Loucy (cell line): ENCODE data around the gene ATP1B1.

Experiments used
- H2AFZ ChIP-seq: fragments of 200-600 bp; sonication (generic); 2 replicates; pipeline ENCODE4 v1.6.0; 2016; ENCODE audit warnings: antibody characterized with exemption, mild to moderate bottlenecking, low read length, moderate library complexity
- H3F3A ChIP-seq: fragments of 200-600 bp; 2 replicates; pipeline ENCODE4 v1.6.0; 2016; ENCODE audit warnings: antibody characterized with exemption, low read depth, mild to moderate bottlenecking
- H3K27me3 ChIP-seq: fragments of 200-600 bp; sonication (generic); 2 replicates; pipeline ENCODE4 v1.6.1; 2014; ENCODE audit warnings: low read length, mild to moderate bottlenecking; ENCODE audit not compliant: insufficient read depth, poor library complexity, severe bottlenecking
- H3K36me3 ChIP-seq: fragments of 200-600 bp; sonication (generic); 2 replicates; pipeline ENCODE4 v1.6.1; 2016; ENCODE audit warnings: low read length; ENCODE audit not compliant: insufficient read depth
- H3K4me1 ChIP-seq: fragments of 200-600 bp; sonication (generic); 2 replicates; pipeline ENCODE4 v1.5.1; 2014; ENCODE audit warnings: low read length, mild to moderate bottlenecking; ENCODE audit not compliant: insufficient read depth, poor library complexity, severe bottlenecking
- H3K4me2 ChIP-seq: fragments of 200-600 bp; sonication (generic); 2 replicates; pipeline ENCODE4 v1.6.0; 2014; ENCODE audit warnings: antibody characterized with exemption, low read length, low read depth, mild to moderate bottlenecking; ENCODE audit not compliant: poor library complexity, severe bottlenecking
- H3K4me3 ChIP-seq: fragments of 200-600 bp; sonication (generic); 2 replicates; pipeline ENCODE4 v1.5.1; 2014; ENCODE audit warnings: low read length, mild to moderate bottlenecking, mixed read lengths; ENCODE audit not compliant: poor library complexity, severe bottlenecking
- H3K79me2 ChIP-seq: fragments of 200-600 bp; sonication (generic); 2 replicates; pipeline ENCODE4 v1.6.1; 2014; ENCODE audit warnings: low read length; ENCODE audit not compliant: insufficient read depth
- H3K9ac ChIP-seq: fragments of 200-600 bp; sonication (generic); 2 replicates; pipeline ENCODE4 v1.6.0; 2014; ENCODE audit warnings: mild to moderate bottlenecking, low read depth, low read length, moderate library complexity; ENCODE audit not compliant: poor library complexity, severe bottlenecking
- H3K9me2 ChIP-seq: fragments of 200-600 bp; sonication (generic); replicated peaks from 2 replicates; pipeline ENCODE4 v1.6.1; 2016; ENCODE audit warnings: low read depth, low read length, mixed read lengths
- H3K9me3 ChIP-seq: fragments of 200-600 bp; sonication (generic); 2 replicates; pipeline ENCODE4 v1.6.1; 2014; ENCODE audit warnings: mild to moderate bottlenecking, antibody characterized with exemption, low read length, low read depth; ENCODE audit not compliant: insufficient read depth
- H4K20me1 ChIP-seq: fragments of 200-600 bp; sonication (generic); 2 replicates; pipeline ENCODE4 v1.6.0; 2014; ENCODE audit warnings: antibody characterized with exemption, low read length, mild to moderate bottlenecking; ENCODE audit not compliant: insufficient read depth, poor library complexity, severe bottlenecking
- EZH2phosphoT487 ChIP-seq: fragments of 200-600 bp; IDR thresholded peaks from 2 replicates; pipeline ENCODE4 v1.6.1; 2018; ENCODE audit warnings: antibody characterized with exemption, mild to moderate bottlenecking, moderate library complexity, borderline replicate concordance
- TF ChIP-seq, protein P1 (sequence below): fragments of 200-600 bp; sonication (generic); conservative IDR thresholded peaks from 2 replicates; pipeline ENCODE4 v1.5.1; 2014; ENCODE audit warnings: mild to moderate bottlenecking, antibody characterized with exemption, low read length

ATP1B1 gene

DNA sequence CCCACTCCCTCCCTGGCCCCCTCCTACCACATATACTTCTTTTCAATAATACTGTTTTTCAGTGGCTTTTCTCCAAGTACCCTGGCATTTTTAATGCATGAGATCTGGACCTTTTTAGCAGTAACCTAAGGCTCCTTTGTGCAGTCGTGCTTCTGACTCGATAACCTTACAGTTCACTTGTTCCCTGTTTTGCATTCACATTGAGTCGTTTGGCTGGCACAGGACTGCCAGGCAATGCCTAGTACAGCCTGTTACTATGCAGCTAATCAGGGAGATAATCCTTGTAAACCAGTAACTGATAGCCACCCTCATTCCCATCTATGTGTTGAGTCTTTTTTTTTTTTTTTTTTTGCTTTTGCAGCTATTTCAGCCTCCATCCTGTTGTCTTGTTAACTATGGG is 3.7 kb downstream of the ATP1B1 start:
- H3K4me1 ChIP-seq: peaks cover 44% of the 10 kb centered on the region

DNA sequence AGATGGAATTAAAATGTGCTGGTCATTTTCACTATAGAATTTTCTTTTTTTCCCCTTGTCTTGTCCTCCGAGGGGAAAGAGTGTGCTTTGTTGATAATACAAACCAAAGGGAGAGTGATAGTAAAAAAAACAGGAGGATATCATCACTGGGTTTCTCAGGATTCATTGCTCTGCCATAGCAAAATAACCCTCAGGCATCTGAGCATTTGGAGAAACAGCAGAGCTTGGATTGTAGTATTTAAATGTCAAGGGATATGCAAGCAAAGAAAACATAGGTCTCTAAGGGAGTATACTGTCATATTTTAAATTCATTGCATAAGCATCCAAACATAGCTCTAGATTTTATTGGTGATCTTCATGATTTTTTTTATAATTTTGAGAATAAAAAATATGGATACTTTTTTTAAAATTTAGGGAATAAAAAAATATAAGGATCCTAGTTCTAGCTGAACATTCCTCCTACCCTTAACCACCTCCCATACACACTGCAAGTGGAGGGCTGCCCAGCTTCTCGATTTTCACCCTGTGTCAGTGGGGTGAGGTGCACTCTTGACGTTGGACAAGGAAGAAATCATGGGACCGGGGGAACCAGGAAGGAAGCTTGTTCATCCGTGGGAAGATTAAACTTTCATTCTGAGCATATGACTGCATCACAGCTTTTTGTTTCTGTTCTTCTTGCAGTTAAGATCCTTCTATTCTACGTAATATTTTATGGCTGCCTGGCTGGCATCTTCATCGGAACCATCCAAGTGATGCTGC is 4.4 kb downstream of the ATP1B1 start:
- H3K9me2 ChIP-seq: no peaks in the 10 kb centered on the region
- no peaks in the 10 kb centered on the region for H3F3A ChIP-seq
- H3K27me3 ChIP-seq: no peaks in the 10 kb centered on the region
- TF ChIP-seq, protein P1, sequence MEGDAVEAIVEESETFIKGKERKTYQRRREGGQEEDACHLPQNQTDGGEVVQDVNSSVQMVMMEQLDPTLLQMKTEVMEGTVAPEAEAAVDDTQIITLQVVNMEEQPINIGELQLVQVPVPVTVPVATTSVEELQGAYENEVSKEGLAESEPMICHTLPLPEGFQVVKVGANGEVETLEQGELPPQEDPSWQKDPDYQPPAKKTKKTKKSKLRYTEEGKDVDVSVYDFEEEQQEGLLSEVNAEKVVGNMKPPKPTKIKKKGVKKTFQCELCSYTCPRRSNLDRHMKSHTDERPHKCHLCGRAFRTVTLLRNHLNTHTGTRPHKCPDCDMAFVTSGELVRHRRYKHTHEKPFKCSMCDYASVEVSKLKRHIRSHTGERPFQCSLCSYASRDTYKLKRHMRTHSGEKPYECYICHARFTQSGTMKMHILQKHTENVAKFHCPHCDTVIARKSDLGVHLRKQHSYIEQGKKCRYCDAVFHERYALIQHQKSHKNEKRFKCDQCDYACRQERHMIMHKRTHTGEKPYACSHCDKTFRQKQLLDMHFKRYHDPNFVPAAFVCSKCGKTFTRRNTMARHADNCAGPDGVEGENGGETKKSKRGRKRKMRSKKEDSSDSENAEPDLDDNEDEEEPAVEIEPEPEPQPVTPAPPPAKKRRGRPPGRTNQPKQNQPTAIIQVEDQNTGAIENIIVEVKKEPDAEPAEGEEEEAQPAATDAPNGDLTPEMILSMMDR: no peak
- TF ChIP-seq EZH2phosphoT487: no peak
- peak overlapping the region; percentile 94 for H3K4me2 ChIP-seq
- no peak overlapping the region for H2AFZ ChIP-seq
- H3K79me2 ChIP-seq: peaks cover 33% of the 10 kb centered on the region
- no peaks in the 10 kb centered on the region; the same call in 1 of the 2 replicates for H3K36me3 ChIP-seq
- H3K4me3 ChIP-seq: peak overlapping the region; percentile 85
- peaks cover 43% of the 10 kb centered on the region for H3K4me1 ChIP-seq
- peak overlapping the region; percentile 52 for H3K9ac ChIP-seq
- H3K9me3 ChIP-seq: no peaks in the 10 kb centered on the region
- H4K20me1 ChIP-seq: peaks cover 16% of the 10 kb centered on the region

More for the DNA sequence above, 3.7 kb downstream of the ATP1B1 start:
- Histone ChIP-seq H3K9ac (peak overlapping the region; percentile 52), H3K27me3 (no peaks in the 10 kb centered on the region), H3K79me2 (peaks cover 33% of the 10 kb centered on the region), H3K36me3 (no peaks in the 10 kb centered on the region; the same call in 1 of the 2 replicates), H3K9me2 (no peaks in the 10 kb centered on the region), H4K20me1 (peaks cover 16% of the 10 kb centered on the region), H3K4me2 (peak overlapping the region; percentile 94), H2AFZ (peak overlapping the region; percentile 43; the same call in 1 of the 2 replicates), H3K9me3 (no peaks in the 10 kb centered on the region), H3F3A (no peaks in the 10 kb centered on the region), H3K4me3 (peak overlapping the region; percentile 85)
- TF ChIP-seq, protein P1: no peak
- TF ChIP-seq EZH2phosphoT487: no peak

DNA sequence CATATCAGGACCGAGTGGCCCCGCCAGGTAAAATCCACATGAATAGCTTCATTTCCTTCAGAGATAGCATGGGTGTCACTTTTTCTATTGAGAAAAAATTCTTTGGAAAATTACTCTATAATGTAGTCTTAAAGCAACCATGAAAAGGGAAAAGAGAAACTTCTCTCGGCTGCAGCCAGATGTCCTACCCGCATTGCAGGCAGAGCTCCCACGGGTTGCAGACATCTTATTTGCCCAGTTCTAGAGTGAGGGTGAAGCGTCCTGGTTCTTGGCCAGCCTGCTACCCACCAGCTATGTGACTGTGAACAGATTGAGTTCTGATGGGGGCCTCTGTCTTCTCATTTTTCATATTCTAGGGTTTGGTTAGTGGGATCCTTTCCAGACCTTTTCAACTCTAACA is 5.0 kb downstream of the ATP1B1 start:
- H3F3A ChIP-seq: no peaks in the 10 kb centered on the region
- TF ChIP-seq, protein P1: no peak
- no peak for TF ChIP-seq EZH2phosphoT487
- peak overlapping the region; percentile 9 for H3K4me2 ChIP-seq
- peaks cover 16% of the 10 kb centered on the region for H4K20me1 ChIP-seq
- H3K9me3 ChIP-seq: no peaks in the 10 kb centered on the region
- H2AFZ ChIP-seq: no peak overlapping the region
- H3K36me3 ChIP-seq: no peaks in the 10 kb centered on the region; the same call in 1 of the 2 replicates
- peaks cover 47% of the 10 kb centered on the region for H3K4me1 ChIP-seq
- H3K9ac ChIP-seq: no peak overlapping the region
- H3K27me3 ChIP-seq: no peaks in the 10 kb centered on the region
- peaks cover 33% of the 10 kb centered on the region for H3K79me2 ChIP-seq
- no peak overlapping the region for H3K4me3 ChIP-seq
- H3K9me2 ChIP-seq: no peaks in the 10 kb centered on the region
